Measurements from ENCODE around the gene SLC2A14.
A peak's percentile ranks its signal among the peaks of the same experiment; 100 is the strongest.
"Not testable (repeated sequence)": the region's sequence is repeated elsewhere in the genome, so short reads cannot be mapped to it uniquely, and the experiment has no call there.

The SLC2A14 gene
- total RNA-seq: 0.67 to 34.9 reads per million in 2 donors

GRCh38 chr12:7872566-7873319, at the start of gene SLC2A14:
Gene SLC2A14 (minus strand): TSS chr12:7872915. CDS start chr12:7869880, 3,035 bp downstream.
- DNase-seq: no peak

- not testable (repeated sequence) for DNase-seq
Measured at GRCh38 chr12:7921181-7921580, 48.5 kb upstream of the SLC2A14 start.

- DNase-seq: not testable (repeated sequence)
Measured at GRCh38 chr12:7918268-7918590, 45.5 kb upstream of the SLC2A14 start.

GRCh38 chr12:7917392-7918267, 44.9 kb upstream of the SLC2A14 start:
- DNase-seq: no peak

GRCh38 chr12:7916936-7917335, 44.2 kb upstream of the SLC2A14 start:
- no peak for DNase-seq

GRCh38 chr12:7915661-7916403, 43.1 kb upstream of the SLC2A14 start:
- peak in 1 of 5 experiments; percentile 29 for DNase-seq

GRCh38 chr12:7910106-7910505, 37.4 kb upstream of the SLC2A14 start:
- not testable (repeated sequence) for DNase-seq

GRCh38 chr12:7907009-7907408, 34.3 kb upstream of the SLC2A14 start:
- DNase-seq: no peak

- not testable (repeated sequence) for DNase-seq
Measured at GRCh38 chr12:7906303-7906702, 33.6 kb upstream of the SLC2A14 start.

GRCh38 chr12:7905600-7906125, 32.9 kb upstream of the SLC2A14 start:
- not testable (repeated sequence) for DNase-seq

GRCh38 chr12:7905071-7905470, 32.4 kb upstream of the SLC2A14 start:
- no peak for DNase-seq

- not testable (repeated sequence) for DNase-seq
Measured at GRCh38 chr12:7902416-7902815, 29.7 kb upstream of the SLC2A14 start.

- DNase-seq: no peak
Measured at GRCh38 chr12:7899755-7900154, 27.0 kb upstream of the SLC2A14 start.

GRCh38 chr12:7896726-7897125, 24.0 kb upstream of the SLC2A14 start:
- not testable (repeated sequence) for DNase-seq

- no peak for DNase-seq
Measured at GRCh38 chr12:7892186-7892980, 19.7 kb upstream of the SLC2A14 start.

- no peak for DNase-seq
Measured at GRCh38 chr12:7884689-7885088, 12.0 kb upstream of the SLC2A14 start.

GRCh38 chr12:7881736-7882120, 9.0 kb upstream of the SLC2A14 start:
- not testable (repeated sequence) for DNase-seq

- DNase-seq: not testable (repeated sequence)
Measured at GRCh38 chr12:7880952-7881735, 8.4 kb upstream of the SLC2A14 start.

- DNase-seq: no peak
Measured at GRCh38 chr12:7879246-7879645, 6.5 kb upstream of the SLC2A14 start.

GRCh38 chr12:7877420-7877819, 4.7 kb upstream of the SLC2A14 start:
- no peak for DNase-seq

- no peak for DNase-seq
Measured at GRCh38 chr12:7870335-7870734, 2.4 kb downstream of the SLC2A14 start.

All from T-helper 2 cell (primary cell).